Astrocyte (in vitro differentiated cells and primary cell): ENCODE data around the gene ARMH3. TPM values are rescaled to one million over a fixed set of nuclear protein-coding genes. Genes with fewer than 3 reads are reported as not detected.

Source experiments
- DNase-seq: peaks from one replicate; pipeline ENCODE4 v3.0.0-alpha.2; 2010; ENCODE audit warnings: low read depth
- FAIRE-seq: peaks from 2 replicates; lab custom pipeline; 2011; peaks lifted over from hg19 to GRCh38; lab: Jason Lieb, UNC
- H2AFZ ChIP-seq: 2 replicates; pipeline ENCODE4 v1.6.0; 2012; ENCODE audit warnings: low read depth, low read length, inconsistent platforms
- H3K27ac ChIP-seq: 2 replicates; pipeline ENCODE4 v1.5.1; 2011; ENCODE audit warnings: low read depth, low read length, inconsistent platforms
- H3K27me3 ChIP-seq: 2 replicates; pipeline ENCODE4 v1.6.0; 2011; ENCODE audit warnings: low read length, inconsistent platforms; ENCODE audit not compliant: insufficient read depth
- H3K36me3 ChIP-seq: 2 replicates; pipeline ENCODE4 v1.5.1; 2011; ENCODE audit warnings: low read length, inconsistent platforms; ENCODE audit not compliant: insufficient read depth
- H3K4me1 ChIP-seq: 2 replicates; pipeline ENCODE4 v1.5.1; 2011; ENCODE audit warnings: low read length, inconsistent platforms; ENCODE audit not compliant: insufficient read depth
- H3K4me2 ChIP-seq: 2 replicates; pipeline ENCODE4 v1.6.0; 2012; ENCODE audit warnings: low read length, inconsistent platforms
- H3K4me3 ChIP-seq: 2 replicates; pipeline ENCODE4 v1.5.1; 2011; ENCODE audit warnings: low read depth, mild to moderate bottlenecking, low read length, inconsistent platforms; ENCODE audit not compliant: insufficient read depth
- H3K79me2 ChIP-seq: 2 replicates; pipeline ENCODE4 v1.6.0; 2012; ENCODE audit warnings: mild to moderate bottlenecking, low read length, inconsistent platforms; ENCODE audit not compliant: insufficient read depth
- H3K9ac ChIP-seq: 2 replicates; pipeline ENCODE4 v1.6.0; 2012; ENCODE audit warnings: mild to moderate bottlenecking, low read length, inconsistent platforms
- H3K9me3 ChIP-seq: 2 replicates; pipeline ENCODE4 v1.5.1; 2012; ENCODE audit warnings: low read depth, mild to moderate bottlenecking, low read length, inconsistent platforms; ENCODE audit not compliant: insufficient read depth
- H4K20me1 ChIP-seq: 2 replicates; pipeline ENCODE4 v1.6.0; 2012; ENCODE audit warnings: low read length, inconsistent platforms; ENCODE audit not compliant: insufficient read depth
- H3K27ac Mint-ChIP-seq: one replicate; pipeline ENCODE4 v1.8.0; 2021; ENCODE audit warnings: mild to moderate bottlenecking, mixed read lengths; ENCODE audit not compliant: unreplicated experiment
- H3K27me3 Mint-ChIP-seq: one replicate; pipeline ENCODE4 v1.8.0; 2021; ENCODE audit warnings: low read depth, mixed read lengths; ENCODE audit not compliant: unreplicated experiment
- H3K36me3 Mint-ChIP-seq: one replicate; pipeline ENCODE4 v1.8.0; 2021; ENCODE audit warnings: low read depth, mixed read lengths; ENCODE audit not compliant: unreplicated experiment
- H3K4me1 Mint-ChIP-seq: one replicate; pipeline ENCODE4 v1.8.0; 2021; ENCODE audit warnings: low read depth, mixed read lengths; ENCODE audit not compliant: unreplicated experiment
- H3K4me3 Mint-ChIP-seq: one replicate; pipeline ENCODE4 v1.8.0; 2021; ENCODE audit warnings: mild to moderate bottlenecking, moderate library complexity, mixed read lengths; ENCODE audit not compliant: unreplicated experiment
- H3K9me3 Mint-ChIP-seq: one replicate; pipeline ENCODE4 v1.8.0; 2021; ENCODE audit warnings: mild to moderate bottlenecking, mixed read lengths; ENCODE audit not compliant: unreplicated experiment
- CTCF ChIP-seq: IDR thresholded peaks from 2 replicates; pipeline ENCODE4 v1.5.1; 2011; ENCODE audit warnings: low read depth, mild to moderate bottlenecking, inconsistent platforms, low read length, moderate library complexity; ENCODE audit not compliant: insufficient read depth
- EZH2 ChIP-seq: IDR thresholded peaks from 2 replicates; pipeline ENCODE4 v1.6.1; 2012; ENCODE audit warnings: mild to moderate bottlenecking, low read length, inconsistent platforms; ENCODE audit not compliant: insufficient read depth
- total RNA-seq: library from RNA; stranded (reverse); gene quantifications from 2 replicates; pipeline ENCODE4 v1.2.1, GENCODE V29; 2021

Gene ARMH3
- total RNA-seq, 1 donor from 2014 or later, result 22.6 TPM

GRCh38 chr10:101887775-101888174, 168.2 kb downstream of the ARMH3 start:
- H3K4me3 ChIP-seq, result no peak overlapping the region
- H3K9me3 ChIP-seq, result no peaks in the 10 kb centered on the region
- Mint-ChIP-seq H3K36me3 (peaks cover 5% of the 10 kb centered on the region), H3K4me3 (no peak overlapping the region), H3K9me3 (no peaks in the 10 kb centered on the region), H3K27ac (no peak overlapping the region), H3K27me3 (no peaks in the 10 kb centered on the region), H3K4me1 (peaks cover 8% of the 10 kb centered on the region)
- no peaks in the 10 kb centered on the region for H3K27me3 ChIP-seq
- FAIRE-seq (no peak), DNase-seq (no peak)
- H3K36me3 ChIP-seq, result no peaks in the 10 kb centered on the region
- H4K20me1 ChIP-seq, result peaks cover 5% of the 10 kb centered on the region
- H3K4me2 ChIP-seq, result no peak overlapping the region
- no peaks in the 10 kb centered on the region for H3K79me2 ChIP-seq
- no peaks in the 10 kb centered on the region for H3K4me1 ChIP-seq
- TF ChIP-seq CTCF (no peak), EZH2 (no peak)
- H3K9ac ChIP-seq, result no peak overlapping the region
- H3K27ac ChIP-seq, result no peak overlapping the region
- H2AFZ ChIP-seq, result no peak overlapping the region

GRCh38 chr10:101886521-101887312, 169.3 kb downstream of the ARMH3 start:
- no peak overlapping the region for H3K9ac ChIP-seq
- H4K20me1 ChIP-seq, result peaks cover 5% of the 10 kb centered on the region
- no peak overlapping the region for H3K4me3 ChIP-seq
- H3K27ac ChIP-seq, result no peak overlapping the region
- H3K4me3 Mint-ChIP-seq, result no peak overlapping the region
- no peak overlapping the region for H3K4me2 ChIP-seq
- H3K9me3 Mint-ChIP-seq, result no peaks in the 10 kb centered on the region
- H3K4me1 Mint-ChIP-seq, result peaks cover 6% of the 10 kb centered on the region
- TF ChIP-seq CTCF (no peak), EZH2 (no peak)
- no peaks in the 10 kb centered on the region for H3K79me2 ChIP-seq
- no peaks in the 10 kb centered on the region for H3K36me3 ChIP-seq
- H3K36me3 Mint-ChIP-seq, result peaks cover 5% of the 10 kb centered on the region
- H3K9me3 ChIP-seq, result no peaks in the 10 kb centered on the region
- FAIRE-seq (no peak), DNase-seq (no peak)
- no peaks in the 10 kb centered on the region for H3K4me1 ChIP-seq
- no peak overlapping the region for H3K27ac Mint-ChIP-seq
- no peak overlapping the region for H2AFZ ChIP-seq
- H3K27me3 ChIP-seq, result no peaks in the 10 kb centered on the region
- H3K27me3 Mint-ChIP-seq, result no peaks in the 10 kb centered on the region
